Thoracic aorta (tissue), 2 donors: Measurements from ENCODE around the gene KRTAP22-2. TPM values are rescaled to one million over a fixed set of nuclear protein-coding genes. Genes with fewer than 3 reads are reported as not detected.

Experiments
- ATAC-seq: fragments of 150-250 bp; one replicate; pipeline ENCODE4 v1.8.0; 2017; ENCODE audit warnings: low read depth; ENCODE audit not compliant: insufficient number of reproducible peaks, low FRiP score
- DNase-seq: peaks from one replicate; pipeline ENCODE4 v3.0.0-alpha.2; 2020; ENCODE audit warnings: low spot score
- H3K27ac ChIP-seq, 2 donors: fragments of 200-600 bp; sonication (generic); 1 replicate in 1 of 2; 2 replicates in 1 of 2; pipeline ENCODE4 v1.5.1; 2016; ENCODE audit warnings: mild to moderate bottlenecking in 2 of 2, moderate library complexity in 2 of 2
- H3K27me3 ChIP-seq: fragments of 200-600 bp; sonication (generic); replicated peaks from 2 replicates; pipeline ENCODE4 v1.6.0; 2016; ENCODE audit warnings: mild to moderate bottlenecking; ENCODE audit not compliant: insufficient read depth
- H3K36me3 ChIP-seq: fragments of 200-600 bp; sonication (generic); one replicate; pipeline ENCODE4 v1.5.1; 2016
- H3K4me1 ChIP-seq, 2 donors: fragments of 200-600 bp; sonication (generic); 1 replicate in 1 of 2; 2 replicates in 1 of 2; pipeline versions ENCODE4 v1.5.1 to v1.6.0; 2016; ENCODE audit warnings: low read depth in 2 of 2, mild to moderate bottlenecking in 1 of 2; ENCODE audit not compliant: control insufficient read depth in 1 of 2
- H3K4me3 ChIP-seq: fragments of 200-600 bp; sonication (generic); 2 replicates; pipeline ENCODE4 v1.5.1; 2016; ENCODE audit warnings: mild to moderate bottlenecking
- H3K9me3 ChIP-seq: fragments of 200-600 bp; sonication (generic); 2 replicates; pipeline ENCODE4 v1.5.1; 2016
- total RNA-seq, 2 donors: library from RNA; depleted of rRNA; stranded (reverse); fragments of >200 nt; gene quantifications; one replicate each; pipeline versions ENCODE4 v1.1.0 to v1.2.3, GENCODE V29; 2016
- TF ChIP-seq, protein P1 (sequence below): fragments of 200-600 bp; sonication (generic); IDR thresholded peaks from one replicate; pipeline ENCODE4 v1.5.1; 2019; ENCODE audit warnings: antibody characterized with exemption

Gene KRTAP22-2
- total RNA-seq, 2 donors from 2014 or later, result not detected

- ATAC-seq (no peak), DNase-seq (no peak)
- Histone ChIP-seq H3K9me3 (no peaks in the 10 kb centered on the region), H3K4me1 (no peaks in the 10 kb centered on the region), H3K4me3 (no peak overlapping the region), H3K27ac (no peak overlapping the region), H3K27me3 (no peaks in the 10 kb centered on the region), H3K36me3 (no peaks in the 10 kb centered on the region)
- TF ChIP-seq, protein P1, sequence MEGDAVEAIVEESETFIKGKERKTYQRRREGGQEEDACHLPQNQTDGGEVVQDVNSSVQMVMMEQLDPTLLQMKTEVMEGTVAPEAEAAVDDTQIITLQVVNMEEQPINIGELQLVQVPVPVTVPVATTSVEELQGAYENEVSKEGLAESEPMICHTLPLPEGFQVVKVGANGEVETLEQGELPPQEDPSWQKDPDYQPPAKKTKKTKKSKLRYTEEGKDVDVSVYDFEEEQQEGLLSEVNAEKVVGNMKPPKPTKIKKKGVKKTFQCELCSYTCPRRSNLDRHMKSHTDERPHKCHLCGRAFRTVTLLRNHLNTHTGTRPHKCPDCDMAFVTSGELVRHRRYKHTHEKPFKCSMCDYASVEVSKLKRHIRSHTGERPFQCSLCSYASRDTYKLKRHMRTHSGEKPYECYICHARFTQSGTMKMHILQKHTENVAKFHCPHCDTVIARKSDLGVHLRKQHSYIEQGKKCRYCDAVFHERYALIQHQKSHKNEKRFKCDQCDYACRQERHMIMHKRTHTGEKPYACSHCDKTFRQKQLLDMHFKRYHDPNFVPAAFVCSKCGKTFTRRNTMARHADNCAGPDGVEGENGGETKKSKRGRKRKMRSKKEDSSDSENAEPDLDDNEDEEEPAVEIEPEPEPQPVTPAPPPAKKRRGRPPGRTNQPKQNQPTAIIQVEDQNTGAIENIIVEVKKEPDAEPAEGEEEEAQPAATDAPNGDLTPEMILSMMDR, result no peak
Measured at GRCh38 chr21:30577766-30578165, 12.4 kb downstream of the KRTAP22-2 start.

DNA sequence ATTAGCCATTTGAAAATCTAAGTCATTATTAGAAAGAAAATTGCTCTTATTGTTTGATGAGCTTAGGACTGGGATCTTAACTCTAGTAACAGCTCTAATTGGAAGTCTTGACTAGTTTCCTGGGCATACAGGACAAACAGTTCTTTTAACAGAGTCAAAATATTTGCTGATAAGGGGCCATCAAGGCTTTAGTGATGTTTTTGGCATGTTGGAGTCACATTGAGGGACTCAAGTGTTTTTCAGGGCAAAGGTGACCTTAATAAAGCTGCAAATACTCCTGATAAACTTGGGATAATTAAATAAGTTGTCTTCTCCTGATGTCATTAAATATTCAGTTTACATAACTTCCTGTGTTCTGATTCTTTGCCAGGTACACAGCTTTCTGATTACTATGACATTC is 22.6 kb downstream of the KRTAP22-2 start:
- no peaks in the 10 kb centered on the region for H3K36me3 ChIP-seq
- DNase-seq (no peak), ATAC-seq (no peak)
- H3K4me3 ChIP-seq, result no peak overlapping the region
- TF ChIP-seq, protein P1, result no peak
- no peak overlapping the region for H3K27ac ChIP-seq
- H3K9me3 ChIP-seq, result no peaks in the 10 kb centered on the region
- H3K27me3 ChIP-seq, result no peaks in the 10 kb centered on the region
- no peaks in the 10 kb centered on the region for H3K4me1 ChIP-seq

DNA sequence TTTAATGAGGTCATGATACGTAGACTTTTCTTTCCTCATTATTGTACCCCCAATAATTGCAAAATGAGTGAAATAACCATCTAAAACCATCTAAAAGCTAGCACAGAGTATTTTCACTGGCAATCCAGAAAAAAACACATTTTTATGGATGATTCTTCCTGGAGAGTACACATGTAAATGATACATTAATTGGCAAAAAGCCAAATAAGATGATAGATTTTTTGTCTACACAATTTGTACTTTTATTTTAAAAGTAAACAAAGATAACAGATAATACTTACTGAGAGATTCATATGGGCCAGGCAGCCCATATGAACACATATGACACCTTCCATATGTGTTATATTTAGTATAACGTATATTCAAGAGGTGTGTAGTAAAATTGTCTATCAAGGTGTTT is 26.6 kb downstream of the KRTAP22-2 start:
- H3K9me3 ChIP-seq, result no peaks in the 10 kb centered on the region
- DNase-seq, result no peak
- H3K27ac ChIP-seq, result no peak overlapping the region
- no peaks in the 10 kb centered on the region for H3K27me3 ChIP-seq
- no peak for ATAC-seq
- no peaks in the 10 kb centered on the region for H3K36me3 ChIP-seq
- H3K4me1 ChIP-seq, result no peaks in the 10 kb centered on the region
- no peak overlapping the region for H3K4me3 ChIP-seq
- TF ChIP-seq, protein P1, result no peak

- no peaks in the 10 kb centered on the region for H3K27me3 ChIP-seq
- no peaks in the 10 kb centered on the region for H3K4me1 ChIP-seq
- H3K4me3 ChIP-seq, result no peak overlapping the region
- no peak for DNase-seq
- TF ChIP-seq, protein P1, result no peak
- no peak overlapping the region for H3K27ac ChIP-seq
- ATAC-seq, result no peak
- H3K36me3 ChIP-seq, result no peaks in the 10 kb centered on the region
- H3K9me3 ChIP-seq, result no peaks in the 10 kb centered on the region
Measured at GRCh38 chr21:30563072-30563471, 27.1 kb downstream of the KRTAP22-2 start.

GRCh38 chr21:30561957-30562356 is 28.2 kb downstream of the KRTAP22-2 start:
- H3K9me3 ChIP-seq, result no peaks in the 10 kb centered on the region
- H3K27ac ChIP-seq, result no peak overlapping the region
- TF ChIP-seq, protein P1, result no peak
- H3K36me3 ChIP-seq, result no peaks in the 10 kb centered on the region
- no peaks in the 10 kb centered on the region for H3K4me1 ChIP-seq
- DNase-seq, result no peak
- H3K4me3 ChIP-seq, result no peak overlapping the region
- no peak for ATAC-seq
- no peaks in the 10 kb centered on the region for H3K27me3 ChIP-seq
